GM19463 (cell line): ENCODE results near the gene RSPO3.
"Not testable (repeated sequence)": the region's sequence is repeated elsewhere in the genome, so short reads cannot be mapped to it uniquely, and the experiment has no call there.

ENCODE experiments used
- ATAC-seq: cut with Tn5 transposase; IDR thresholded peaks from one replicate; pipeline ENCODE4 v1.9.1; 2021; ENCODE audit warnings: mild to moderate bottlenecking, moderate library complexity; ENCODE audit not compliant: unreplicated experiment

Gene RSPO3

GRCh38 chr6:127202676-127203075 lies 84.2 kb downstream of the RSPO3 start:
- ATAC-seq: no peak

- no peak for ATAC-seq
These were observed 85.8 kb downstream of the RSPO3 start for GRCh38 chr6:127204281-127204680.

GRCh38 chr6:127205036-127205435 lies 86.6 kb downstream of the RSPO3 start:
- no peak for ATAC-seq

- no peak for ATAC-seq
These were observed 88.1 kb downstream of the RSPO3 start for GRCh38 chr6:127206531-127207095.

GRCh38 chr6:127207591-127208120 lies 89.2 kb downstream of the RSPO3 start:
- no peak for ATAC-seq

GRCh38 chr6:127210725-127211124 lies 92.3 kb downstream of the RSPO3 start:
- no peak for ATAC-seq

GRCh38 chr6:127212376-127212775 lies 93.9 kb downstream of the RSPO3 start:
- ATAC-seq: no peak

- ATAC-seq: not testable (repeated sequence)
These were observed 95.6 kb downstream of the RSPO3 start for GRCh38 chr6:127214032-127214431.

- not testable (repeated sequence) for ATAC-seq
These were observed 96.1 kb downstream of the RSPO3 start for GRCh38 chr6:127214531-127214930.

- ATAC-seq: no peak
These were observed 97.5 kb downstream of the RSPO3 start for GRCh38 chr6:127215931-127216330.

- ATAC-seq: no peak
These were observed 98.6 kb downstream of the RSPO3 start for GRCh38 chr6:127216810-127217789.

GRCh38 chr6:127219869-127220268 lies 101.4 kb downstream of the RSPO3 start:
- ATAC-seq: no peak

GRCh38 chr6:127221201-127221600 lies 102.7 kb downstream of the RSPO3 start:
- no peak for ATAC-seq

- no peak for ATAC-seq
These were observed 103.9 kb downstream of the RSPO3 start for GRCh38 chr6:127222418-127222817.

- no peak for ATAC-seq
These were observed 107.0 kb downstream of the RSPO3 start for GRCh38 chr6:127225497-127225896.

- ATAC-seq: not testable (repeated sequence)
These were observed 115.3 kb downstream of the RSPO3 start for GRCh38 chr6:127233819-127234218.

- no peak for ATAC-seq
These were observed 125.0 kb downstream of the RSPO3 start for GRCh38 chr6:127243501-127243900.
